NCI-H446 treated with DMSO at 0.1 percent for 48 hours (cell line): ENCODE measurements around the gene MIF.
A peak's percentile ranks its signal among the peaks of the same experiment; 100 is the strongest.
"Not testable (repeated sequence)": the region's sequence is repeated elsewhere in the genome, so short reads cannot be mapped to it uniquely, and the experiment has no call there.

ENCODE experiments used
- DNase-seq: peaks from one replicate; lab custom pipeline; 2025; lab: John Stamatoyannopoulos, UW

MIF gene

DNA sequence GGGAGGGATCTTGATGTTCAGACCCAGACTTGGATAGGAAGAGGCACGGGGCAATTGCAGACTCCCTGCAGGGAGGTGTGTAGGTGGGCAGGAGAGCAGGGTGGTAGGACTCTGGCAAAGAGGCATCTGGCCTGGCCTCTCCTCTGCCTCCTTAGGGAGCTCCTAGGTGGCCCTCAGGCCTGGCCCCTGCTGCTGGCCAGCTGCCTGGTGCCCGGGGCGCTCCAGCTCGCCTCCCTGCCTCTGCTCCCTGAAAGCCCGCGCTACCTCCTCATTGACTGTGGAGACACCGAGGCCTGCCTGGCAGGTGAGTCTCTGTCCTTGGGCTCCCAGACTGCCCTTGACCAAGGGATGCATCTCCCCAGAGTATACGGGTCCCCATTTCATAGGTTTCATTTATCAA lies 16.6 kb upstream of the MIF start:
- DNase-seq = no peak

DNA sequence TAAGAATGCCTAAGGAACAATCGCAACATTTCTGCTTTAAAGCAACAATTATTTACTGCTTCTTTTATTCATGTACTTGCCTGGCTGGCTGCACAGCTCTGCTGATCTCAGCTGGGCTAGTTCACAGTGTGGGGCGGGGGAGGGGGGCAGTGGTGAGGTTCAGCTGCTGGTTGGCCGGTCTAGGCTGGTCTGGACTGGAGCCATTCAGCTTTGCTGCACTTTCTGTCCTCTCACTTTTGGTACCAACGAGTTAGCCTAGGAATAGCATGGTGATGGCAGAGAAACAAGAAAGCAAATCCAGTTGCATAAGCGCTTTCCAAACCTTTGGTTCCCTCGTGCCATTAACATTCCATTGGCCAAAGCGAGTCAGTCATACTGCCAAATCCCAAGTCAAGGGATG lies 16.0 kb upstream of the MIF start:
- DNase-seq = no peak

DNA sequence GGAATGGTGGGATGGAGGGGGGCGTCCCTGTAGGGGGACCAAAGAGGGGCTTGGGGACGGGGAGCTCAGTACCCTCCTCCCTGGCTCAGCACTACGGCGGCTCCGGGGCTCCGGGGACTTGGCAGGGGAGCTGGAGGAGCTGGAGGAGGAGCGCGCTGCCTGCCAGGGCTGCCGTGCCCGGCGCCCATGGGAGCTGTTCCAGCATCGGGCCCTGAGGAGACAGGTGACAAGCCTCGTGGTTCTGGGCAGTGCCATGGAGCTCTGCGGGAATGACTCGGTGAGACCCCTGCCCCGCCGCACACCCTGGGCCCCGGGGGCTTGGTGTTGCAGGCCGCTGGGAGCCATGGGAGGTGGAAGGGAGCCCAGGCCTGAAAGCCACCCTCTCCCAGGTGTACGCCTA lies 11.8 kb upstream of the MIF start:
- DNase-seq = no peak

DNA sequence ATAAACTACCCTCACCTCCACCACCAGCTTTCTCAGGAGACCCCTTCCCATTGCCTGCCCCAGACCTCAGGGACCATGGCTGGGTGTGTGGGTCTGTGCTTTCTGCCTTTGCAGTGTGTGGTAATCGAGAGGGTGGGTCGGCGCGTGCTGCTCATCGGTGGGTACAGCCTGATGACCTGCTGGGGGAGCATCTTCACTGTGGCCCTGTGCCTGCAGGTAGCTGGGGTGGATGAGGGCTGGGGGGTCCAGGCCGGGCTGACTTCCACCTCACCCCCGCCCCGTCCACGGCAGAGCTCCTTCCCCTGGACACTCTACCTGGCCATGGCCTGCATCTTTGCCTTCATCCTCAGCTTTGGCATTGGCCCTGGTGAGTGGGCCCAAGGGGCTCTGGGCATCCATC lies 10.5 kb upstream of the MIF start:
- DNase-seq = no peak

DNA sequence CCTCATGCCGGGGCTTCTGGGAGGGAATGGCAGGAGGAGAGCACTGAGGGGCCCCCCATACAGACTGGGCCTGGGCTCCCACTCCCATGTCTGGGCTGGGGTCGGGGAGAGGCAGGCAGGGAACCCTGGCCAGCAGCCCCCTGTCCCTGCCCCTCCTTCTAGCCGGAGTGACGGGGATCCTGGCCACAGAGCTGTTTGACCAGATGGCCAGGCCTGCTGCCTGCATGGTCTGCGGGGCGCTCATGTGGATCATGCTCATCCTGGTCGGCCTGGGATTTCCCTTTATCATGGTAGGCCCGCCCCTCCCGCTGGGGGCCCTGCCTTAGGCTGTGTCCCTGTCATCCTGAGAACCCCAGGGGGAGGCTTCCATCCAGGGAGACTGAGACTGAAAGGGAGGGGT lies 10.0 kb upstream of the MIF start:
- DNase-seq = no peak

DNA sequence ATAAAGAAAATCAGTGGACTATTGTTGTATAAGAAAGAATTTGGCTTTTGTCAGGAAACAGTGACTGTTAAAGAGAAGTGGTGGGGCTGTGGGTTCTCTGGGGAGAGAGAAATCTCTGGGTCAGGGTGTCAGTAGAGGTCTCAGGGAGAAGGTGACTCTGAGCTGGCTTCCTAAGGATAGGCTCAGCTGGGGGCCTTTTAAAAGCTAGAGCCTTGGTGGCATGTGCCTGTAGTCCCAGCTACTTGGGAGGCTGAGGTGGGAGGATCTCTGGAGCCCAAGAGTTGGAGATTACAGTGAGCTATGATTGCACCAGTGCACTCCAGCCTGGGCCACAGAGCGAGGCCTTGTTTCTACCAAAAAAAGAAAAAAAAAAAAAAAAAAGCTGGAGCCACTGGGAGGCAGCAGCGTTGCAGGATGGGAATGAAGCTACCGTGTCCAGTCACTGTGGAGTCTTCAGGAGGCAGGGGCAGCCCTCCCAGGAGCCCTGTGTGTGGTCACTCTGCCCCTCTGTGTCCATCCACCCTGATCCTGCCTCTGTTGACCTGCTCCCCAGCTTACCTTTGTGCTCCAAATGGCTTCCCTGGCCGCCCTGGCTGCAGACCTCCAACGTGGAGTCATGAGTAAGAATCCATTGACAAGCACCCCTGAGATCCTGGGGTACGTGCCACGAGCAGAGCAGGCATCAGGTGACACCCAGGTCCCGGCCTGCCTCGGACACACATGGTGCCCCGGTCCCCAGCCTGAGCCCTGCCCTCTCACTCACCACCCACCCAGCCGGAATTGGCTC lies 5.4 kb upstream of the MIF start:
- DNase-seq = no peak

DNA sequence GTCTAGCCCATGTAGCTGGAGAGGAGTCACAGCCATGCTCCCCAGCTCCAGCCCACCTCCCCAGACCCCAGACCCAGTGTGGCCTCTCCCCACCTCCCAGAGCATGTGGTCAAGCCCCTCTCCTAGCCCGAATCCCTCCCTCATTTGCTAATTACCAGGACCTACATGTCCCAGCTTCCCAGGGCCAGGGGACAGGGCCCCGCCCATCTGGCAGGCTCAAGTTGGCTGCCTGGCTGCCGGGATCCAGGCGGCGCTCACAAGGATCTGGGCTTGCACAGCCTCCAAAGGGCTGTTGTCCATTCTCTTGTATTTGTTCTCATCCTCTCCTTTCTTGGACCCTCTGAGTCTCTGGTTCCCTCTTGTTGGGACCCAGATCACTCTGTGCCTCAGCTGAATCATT lies 4.6 kb upstream of the MIF start:
- no peak for DNase-seq

DNA sequence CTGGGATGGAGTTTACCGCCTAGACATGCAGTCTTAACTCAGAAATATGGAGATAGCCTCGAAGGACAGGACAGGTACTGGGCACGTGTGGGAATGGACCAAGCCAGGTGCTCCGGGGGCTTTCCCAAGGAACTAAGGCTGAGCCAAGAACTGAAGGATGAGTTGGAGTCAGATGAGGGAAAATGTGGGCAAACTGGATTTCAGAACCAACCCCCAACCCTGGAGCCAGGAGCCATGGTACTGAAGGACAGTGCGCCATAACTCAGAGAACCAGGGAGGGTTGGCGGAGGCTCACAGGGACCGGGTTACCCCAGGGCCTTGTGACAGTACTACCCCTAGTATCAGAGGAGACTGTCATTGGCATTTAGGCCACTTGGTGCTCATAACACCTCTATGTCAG lies 2.5 kb upstream of the MIF start:
- DNase-seq = no peak

DNA sequence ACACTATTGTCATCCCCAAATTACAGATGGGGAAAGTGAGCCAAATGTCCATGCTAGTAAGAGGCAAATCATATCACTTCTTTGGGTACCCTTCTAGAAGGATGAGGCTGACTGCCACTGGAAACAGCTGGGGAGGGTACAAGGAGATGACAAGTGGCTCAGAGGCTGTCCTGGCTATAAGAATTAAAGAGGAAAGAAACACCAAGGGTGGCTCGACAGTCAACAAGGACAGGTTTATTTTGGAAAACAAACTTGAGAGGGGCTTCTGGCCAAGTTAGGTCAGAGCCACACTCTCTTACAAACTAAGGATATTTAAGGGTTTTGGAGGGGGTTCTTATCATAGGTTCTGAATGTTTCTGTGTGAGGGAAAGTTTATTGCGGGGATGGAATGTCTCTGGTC lies 2.1 kb upstream of the MIF start:
- DNase-seq = no peak

DNA sequence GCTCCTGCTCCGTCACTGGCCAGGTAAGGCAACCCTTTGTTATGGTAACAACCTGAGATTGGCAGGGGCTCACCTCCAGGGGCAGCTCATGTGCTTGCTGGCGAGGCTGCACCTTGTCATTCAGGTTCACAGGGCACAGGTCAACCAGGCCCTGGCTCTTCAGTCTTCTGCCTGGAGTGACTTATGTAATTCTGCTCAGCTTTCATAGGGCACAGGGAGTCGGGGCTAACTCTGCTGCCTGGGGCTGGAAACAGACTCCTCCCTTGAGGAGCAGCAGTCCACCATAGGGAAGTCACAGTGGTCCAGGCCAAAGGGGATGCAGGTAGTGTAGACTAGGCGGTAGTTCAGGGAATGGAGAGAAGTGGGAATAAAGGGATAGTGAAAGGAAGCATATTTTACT lies 1.5 kb upstream of the MIF start:
- DNase-seq = no peak

DNA sequence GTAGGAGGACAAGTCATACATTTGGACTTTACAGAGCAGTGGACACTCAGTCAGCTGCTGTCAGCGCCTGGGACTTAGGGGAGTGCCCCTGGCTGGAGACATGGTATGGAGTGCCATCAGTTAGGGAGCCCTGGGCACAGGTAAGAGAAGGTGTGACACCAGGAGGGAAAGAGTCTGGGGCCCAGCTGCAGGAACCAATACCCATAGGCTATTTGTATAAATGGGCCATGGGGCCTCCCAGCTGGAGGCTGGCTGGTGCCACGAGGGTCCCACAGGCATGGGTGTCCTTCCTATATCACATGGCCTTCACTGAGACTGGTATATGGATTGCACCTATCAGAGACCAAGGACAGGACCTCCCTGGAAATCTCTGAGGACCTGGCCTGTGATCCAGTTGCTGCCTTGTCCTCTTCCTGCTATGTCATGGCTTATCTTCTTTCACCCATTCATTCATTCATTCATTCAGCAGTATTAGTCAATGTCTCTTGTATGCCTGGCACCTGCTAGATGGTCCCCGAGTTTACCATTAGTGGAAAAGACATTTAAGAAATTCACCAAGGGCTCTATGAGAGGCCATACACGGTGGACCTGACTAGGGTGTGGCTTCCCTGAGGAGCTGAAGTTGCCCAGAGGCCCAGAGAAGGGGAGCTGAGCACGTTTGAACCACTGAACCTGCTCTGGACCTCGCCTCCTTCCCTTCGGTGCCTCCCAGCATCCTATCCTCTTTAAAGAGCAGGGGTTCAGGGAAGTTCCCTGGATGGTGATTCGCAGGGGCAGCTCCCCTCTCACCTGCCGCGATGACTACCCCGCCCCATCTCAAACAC lies 850 bp upstream of the MIF start:
- no peak for DNase-seq

DNA sequence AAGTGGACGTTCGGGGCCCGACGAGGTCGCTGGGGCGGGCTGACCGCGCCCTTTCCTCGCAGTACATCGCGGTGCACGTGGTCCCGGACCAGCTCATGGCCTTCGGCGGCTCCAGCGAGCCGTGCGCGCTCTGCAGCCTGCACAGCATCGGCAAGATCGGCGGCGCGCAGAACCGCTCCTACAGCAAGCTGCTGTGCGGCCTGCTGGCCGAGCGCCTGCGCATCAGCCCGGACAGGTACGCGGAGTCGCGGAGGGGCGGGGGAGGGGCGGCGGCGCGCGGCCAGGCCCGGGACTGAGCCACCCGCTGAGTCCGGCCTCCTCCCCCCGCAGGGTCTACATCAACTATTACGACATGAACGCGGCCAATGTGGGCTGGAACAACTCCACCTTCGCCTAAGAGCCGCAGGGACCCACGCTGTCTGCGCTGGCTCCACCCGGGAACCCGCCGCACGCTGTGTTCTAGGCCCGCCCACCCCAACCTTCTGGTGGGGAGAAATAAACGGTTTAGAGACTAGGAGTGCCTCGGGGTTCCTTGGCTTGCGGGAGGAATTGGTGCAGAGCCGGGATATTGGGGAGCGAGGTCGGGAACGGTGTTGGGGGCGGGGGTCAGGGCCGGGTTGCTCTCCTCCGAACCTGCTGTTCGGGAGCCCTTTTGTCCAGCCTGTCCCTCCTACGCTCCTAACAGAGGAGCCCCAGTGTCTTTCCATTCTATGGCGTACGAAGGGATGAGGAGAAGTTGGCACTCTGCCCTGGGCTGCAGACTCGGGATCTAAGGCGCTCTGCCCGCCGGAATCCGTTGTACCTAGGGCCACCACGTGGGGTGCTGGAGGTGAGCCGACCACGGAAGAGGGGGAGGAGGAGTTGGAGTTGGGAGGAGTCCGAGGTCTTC lies 771 bp downstream of the MIF start:
- DNase-seq = peak; percentile 44

DNA sequence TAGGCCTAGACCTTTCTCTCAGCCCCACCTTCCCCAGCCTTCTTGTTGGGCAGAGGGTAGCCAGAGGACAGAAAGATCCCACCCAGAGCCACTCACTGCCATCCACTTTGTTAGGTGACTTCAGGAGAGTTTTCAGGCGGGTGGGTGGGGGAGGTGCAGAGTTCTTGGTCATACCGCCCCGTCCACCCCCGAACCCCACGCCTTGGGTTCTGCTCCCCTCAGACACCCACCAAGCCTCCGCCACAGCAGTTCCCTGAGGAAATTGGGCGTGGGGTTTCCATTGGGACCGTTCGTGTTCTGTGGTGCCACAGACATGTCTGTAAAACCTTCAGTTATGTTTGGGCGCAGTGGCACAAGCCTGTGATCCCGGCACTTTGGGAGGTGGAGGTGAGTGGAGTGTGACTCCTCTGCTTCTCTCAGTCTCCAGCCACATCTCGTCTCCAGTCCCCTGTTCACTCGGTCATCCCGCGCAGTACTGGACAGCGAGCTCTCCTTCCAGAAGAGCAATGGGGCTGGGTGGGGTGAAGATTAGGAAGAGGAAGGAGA lies 1.5 kb downstream of the MIF start:
- DNase-seq = no peak

DNA sequence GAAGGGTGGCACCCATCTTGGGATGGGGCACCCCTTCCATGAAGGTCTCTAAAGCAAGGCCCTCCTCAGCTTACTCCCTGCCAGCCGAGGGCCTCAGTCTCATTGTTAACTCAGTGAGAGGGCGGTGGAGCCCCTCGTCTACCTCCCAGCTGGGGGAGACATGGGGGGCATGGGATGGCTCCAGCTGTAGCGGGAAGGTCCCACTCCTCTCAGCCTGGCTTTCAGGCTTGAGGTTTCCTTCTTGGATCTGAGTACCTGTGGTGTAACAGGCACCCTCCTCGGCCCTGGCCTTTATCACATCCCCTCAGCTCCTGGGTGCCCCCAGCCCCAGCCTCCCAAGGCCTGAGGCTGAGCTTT lies 2.0 kb downstream of the MIF start:
- DNase-seq = no peak

DNA sequence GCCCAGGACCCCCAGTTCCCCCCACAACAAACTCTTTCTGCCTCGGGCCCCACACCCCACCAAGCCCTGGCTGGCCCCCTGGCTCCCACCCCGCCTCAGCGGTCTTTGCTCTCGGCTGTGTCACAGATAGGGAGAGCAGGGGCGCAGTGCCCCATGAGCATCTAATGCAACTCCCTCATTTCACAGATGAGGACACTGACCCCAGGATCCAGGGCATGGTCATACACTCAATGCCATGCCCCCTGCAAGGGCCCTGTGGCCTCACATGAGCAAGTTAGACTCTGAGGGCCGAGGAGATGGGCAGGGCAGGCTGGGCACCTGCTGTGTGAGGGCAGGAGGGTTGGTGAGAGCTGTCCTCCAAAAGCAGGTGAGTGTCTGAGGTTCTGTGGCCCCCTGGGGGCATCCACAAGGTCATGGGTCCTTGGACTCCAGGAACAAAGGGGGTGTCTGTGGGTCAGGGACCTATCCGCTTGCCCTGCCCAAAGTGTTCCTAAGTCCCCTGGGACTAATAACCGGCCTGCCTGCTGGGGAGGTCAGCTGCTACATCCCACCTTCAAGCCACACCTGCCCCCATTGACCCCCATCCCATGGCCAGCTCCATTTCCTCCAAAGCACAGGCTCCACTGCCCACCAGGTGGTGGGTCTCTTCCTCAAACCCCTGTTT lies 2.5 kb downstream of the MIF start:
- DNase-seq = no peak

DNA sequence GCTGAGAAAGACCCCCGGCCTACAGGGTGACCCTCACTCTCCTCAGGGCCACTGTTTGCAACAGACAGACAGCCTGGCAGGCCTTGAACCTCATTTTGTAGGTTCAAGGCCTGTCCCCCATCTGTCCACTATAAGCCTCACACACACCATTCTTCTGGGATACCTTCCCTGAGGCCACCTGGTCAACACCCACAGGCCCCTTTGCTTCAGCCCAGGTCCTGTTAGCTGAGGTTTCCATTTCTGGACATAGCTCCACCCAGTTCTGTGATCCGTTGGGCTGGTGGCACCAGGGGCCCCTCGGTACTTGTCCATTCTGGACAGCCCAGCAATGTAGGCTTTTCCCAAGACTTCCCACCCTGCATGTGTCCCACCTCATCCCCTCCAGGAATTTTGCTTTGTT lies 3.1 kb downstream of the MIF start:
- no peak for DNase-seq

DNA sequence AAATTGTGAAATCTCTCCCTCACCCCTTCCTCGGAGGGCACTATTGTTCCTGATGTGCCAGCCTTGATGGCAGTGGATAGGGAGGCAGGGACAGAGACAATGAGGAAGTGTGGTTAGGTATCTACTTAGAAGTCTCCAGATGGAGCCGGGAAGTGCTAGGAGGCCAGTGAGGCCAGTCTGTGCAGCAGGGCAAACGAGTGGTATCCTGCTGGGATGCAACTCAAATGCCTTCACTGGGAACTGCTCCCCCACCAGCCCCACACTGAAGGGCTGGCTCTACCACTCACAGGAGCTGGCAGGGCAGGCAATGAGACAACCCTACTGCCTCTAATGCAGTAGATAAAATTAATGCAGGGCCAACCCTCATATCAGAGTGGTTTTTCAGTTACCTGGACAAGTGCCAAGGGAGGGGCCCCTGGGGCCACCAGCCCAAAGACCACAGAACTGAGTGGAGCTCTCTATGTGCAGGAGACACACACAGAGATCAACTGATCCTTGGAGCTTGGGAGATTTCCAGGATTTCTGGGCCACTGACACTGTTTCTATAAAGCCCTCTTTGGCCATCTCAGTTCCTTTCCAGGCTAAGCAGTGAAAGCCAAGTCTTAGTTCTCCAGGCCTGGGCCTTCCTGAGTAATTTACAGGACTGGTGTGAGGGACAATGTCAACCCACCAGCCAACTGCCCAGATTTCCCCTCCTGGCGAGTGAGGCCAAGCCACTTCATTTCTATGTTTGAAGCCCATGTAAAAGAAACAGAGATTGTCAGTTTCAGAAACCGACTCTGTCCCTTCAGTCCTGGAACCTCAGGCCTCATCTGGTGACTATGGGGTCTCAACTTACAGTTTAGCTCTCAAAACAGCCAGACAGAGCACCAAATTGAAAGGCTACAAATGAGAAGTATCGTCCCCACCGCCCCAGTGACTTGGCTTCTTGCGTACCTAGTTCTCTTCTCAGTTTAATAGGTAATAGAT lies 4.1 kb downstream of the MIF start:
- no peak for DNase-seq

DNA sequence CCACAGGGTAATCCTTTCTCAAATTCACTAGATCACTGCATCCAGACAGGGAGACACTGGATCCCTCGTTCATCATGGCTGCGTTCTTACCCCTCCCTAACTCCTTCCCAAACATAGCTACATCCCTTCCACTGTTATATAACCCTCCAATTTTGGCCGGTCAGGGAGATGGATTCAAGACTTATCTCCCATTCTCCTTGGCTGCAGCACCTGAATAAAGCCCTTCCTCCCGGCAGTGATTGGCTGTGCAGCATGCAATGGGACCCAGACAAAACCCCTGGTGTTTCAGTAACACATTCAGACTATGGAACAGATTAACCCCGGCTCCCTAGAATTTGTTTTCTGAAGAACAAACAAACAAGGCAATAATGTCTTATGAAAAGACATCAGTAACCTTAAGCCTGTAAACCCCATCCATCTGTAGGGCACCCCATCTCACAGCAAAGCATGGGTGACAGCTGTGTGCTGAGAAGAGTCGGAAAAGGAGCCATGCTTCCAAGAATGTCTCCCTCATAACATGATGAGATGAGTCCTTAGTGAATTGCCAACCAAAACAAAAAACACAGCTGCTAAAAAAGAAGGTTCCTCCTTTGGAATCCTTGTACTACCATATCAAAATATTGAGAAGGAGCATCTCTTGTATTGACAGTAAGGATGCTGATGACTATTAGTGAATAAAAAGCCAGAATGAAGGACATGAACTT lies 5.0 kb downstream of the MIF start:
- DNase-seq = no peak

DNA sequence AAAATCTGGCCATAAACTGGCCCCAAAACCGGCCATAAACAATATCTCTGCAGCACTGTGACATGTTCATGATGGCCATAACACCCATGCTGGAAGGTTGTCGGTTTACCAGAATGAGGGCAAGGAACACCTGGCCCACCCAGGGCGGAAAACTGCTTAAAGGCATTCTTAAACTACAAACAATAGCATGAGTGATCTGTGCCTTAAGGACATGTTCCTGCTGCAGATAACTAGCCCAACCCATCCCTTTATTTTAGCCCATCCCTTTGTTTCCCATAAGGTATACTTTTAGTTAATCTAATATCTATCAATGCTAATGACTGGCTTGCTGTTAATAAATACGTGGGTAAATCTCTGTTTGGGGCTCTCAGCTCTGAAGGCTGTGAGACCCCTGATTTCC lies 6.0 kb downstream of the MIF start:
- DNase-seq = not testable (repeated sequence)

DNA sequence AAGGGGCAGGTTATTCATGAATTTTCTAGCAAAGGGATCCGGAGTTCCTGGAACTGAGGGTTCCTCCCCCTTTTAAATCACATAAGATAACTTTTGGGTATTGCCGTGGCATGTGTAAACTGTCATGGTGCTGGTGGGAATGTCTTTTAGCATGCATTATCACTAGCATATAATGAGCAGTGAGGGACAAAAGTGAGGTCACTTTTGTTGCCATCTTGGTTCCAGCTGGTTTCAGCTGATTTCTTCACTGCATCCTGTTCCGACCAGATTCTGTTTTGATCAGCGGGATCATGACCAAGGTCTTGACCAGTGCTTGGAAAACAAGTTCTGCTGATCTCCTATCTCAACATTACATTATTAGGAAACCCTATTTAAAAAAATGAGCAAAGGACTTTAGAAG lies 7.4 kb downstream of the MIF start:
- no peak for DNase-seq
